Upper lobe of right lung (tissue), 1 donor: Measurements from ENCODE around the gene IL19. TPM values are rescaled to one million over a fixed set of nuclear protein-coding genes. Genes with fewer than 3 reads are reported as not detected.

ENCODE experiments used
- ATAC-seq: fragments of 200-7000 bp; cut with Tn5 transposase; one replicate; pipeline ENCODE4 v1.9.1; 2020; ENCODE audit warnings: mild to moderate bottlenecking, moderate library complexity
- DNase-seq: peaks from one replicate; pipeline ENCODE4 v3.0.0-alpha.2; 2020
- H3K27ac ChIP-seq: fragments of 200-600 bp; one replicate; pipeline ENCODE4 v1.8.0; 2022
- H3K27me3 ChIP-seq: fragments of 200-600 bp; one replicate; pipeline ENCODE4 v1.8.0; 2022; ENCODE audit warnings: mild to moderate bottlenecking
- H3K36me3 ChIP-seq: fragments of 200-600 bp; one replicate; pipeline ENCODE4 v1.8.0; 2022
- H3K4me1 ChIP-seq: fragments of 200-600 bp; one replicate; pipeline ENCODE4 v1.8.0; 2022
- H3K4me3 ChIP-seq: fragments of 200-600 bp; one replicate; pipeline ENCODE4 v1.8.0; 2022; ENCODE audit warnings: mild to moderate bottlenecking
- H3K9me3 ChIP-seq: fragments of 200-600 bp; one replicate; pipeline ENCODE4 v1.8.0; 2022
- CTCF ChIP-seq: fragments of 200-600 bp; IDR thresholded peaks from one replicate; pipeline ENCODE4 v1.8.0; 2022; ENCODE audit warnings: antibody characterized with exemption
- intact Hi-C: fragments of 100-400 bp; cut with DNase I; formaldehyde crosslinking; loops from one replicate; pipeline ENCODE4 v1.11.0; 2022
- total RNA-seq: library from RNA; stranded (reverse); fragmentation: NEBNext Ultra II Directional; extraction: Animal tissue kit (Norgen Biotek cat#: 25700); gene quantifications from one replicate; pipeline ENCODE4 v1.2.1, GENCODE V29; 2021
- donor health status: DM: no; HTN: yes; CAD: no; lungs with severe emphysema.

IL19 gene
- total RNA-seq, 1 donor from 2014 or later: not detected

GRCh38 chr1:206783506-206783905, 12.9 kb downstream of the IL19 start:
- no peaks in the 10 kb centered on the region for H3K27me3 ChIP-seq
- H3K9me3 ChIP-seq: no peaks in the 10 kb centered on the region
- H3K36me3 ChIP-seq: no peaks in the 10 kb centered on the region
- no peak overlapping the region for H3K4me3 ChIP-seq
- DNase-seq (no peak), ATAC-seq (no peak)
- intact Hi-C loops: no loop called here
- no peak overlapping the region for H3K27ac ChIP-seq
- H3K4me1 ChIP-seq: peaks cover 4% of the 10 kb centered on the region
- TF ChIP-seq CTCF: no peak

GRCh38 chr1:206784471-206784903, 13.9 kb downstream of the IL19 start:
- no peak for TF ChIP-seq CTCF
- no peak for DNase-seq
- Histone ChIP-seq H3K4me3 (no peak overlapping the region), H3K27me3 (no peaks in the 10 kb centered on the region), H3K27ac (no peak overlapping the region), H3K9me3 (no peaks in the 10 kb centered on the region), H3K36me3 (no peaks in the 10 kb centered on the region), H3K4me1 (peaks cover 4% of the 10 kb centered on the region)
- no peak for ATAC-seq
- intact Hi-C loops: no loop called here

GRCh38 chr1:206785182-206785765, 14.7 kb downstream of the IL19 start:
- ATAC-seq (peak; percentile 39), DNase-seq (no peak)
- no peak overlapping the region for H3K27ac ChIP-seq
- no peaks in the 10 kb centered on the region for H3K9me3 ChIP-seq
- TF ChIP-seq CTCF: no peak
- peaks cover 4% of the 10 kb centered on the region for H3K4me1 ChIP-seq
- H3K36me3 ChIP-seq: no peaks in the 10 kb centered on the region
- intact Hi-C loops: no loop called here
- no peak overlapping the region for H3K4me3 ChIP-seq
- H3K27me3 ChIP-seq: no peaks in the 10 kb centered on the region

GRCh38 chr1:206786212-206786886, 15.8 kb downstream of the IL19 start:
- Histone ChIP-seq H3K27me3 (no peaks in the 10 kb centered on the region), H3K4me1 (peaks cover 4% of the 10 kb centered on the region), H3K27ac (no peak overlapping the region), H3K9me3 (no peaks in the 10 kb centered on the region), H3K4me3 (no peak overlapping the region), H3K36me3 (no peaks in the 10 kb centered on the region)
- DNase-seq (no peak), ATAC-seq (no peak)
- intact Hi-C loops: no loop called here
- TF ChIP-seq CTCF: no peak

- peaks cover 4% of the 10 kb centered on the region for H3K4me1 ChIP-seq
- no peaks in the 10 kb centered on the region for H3K9me3 ChIP-seq
- ATAC-seq (no peak), DNase-seq (no peak)
- H3K4me3 ChIP-seq: no peak overlapping the region
- H3K27me3 ChIP-seq: no peaks in the 10 kb centered on the region
- TF ChIP-seq CTCF: no peak
- intact Hi-C loops: no loop called here
- H3K36me3 ChIP-seq: no peaks in the 10 kb centered on the region
- H3K27ac ChIP-seq: no peak overlapping the region
These were observed 17.3 kb downstream of the IL19 start for GRCh38 chr1:206787891-206788290.
